Upper lobe of left lung (tissue), 4 donors: ENCODE measurements around the gene CAMK4.

ENCODE experiments used
- CTCF ChIP-seq, 6 experiments: fragments of 450-650 bp in 4 of 6; fragments of 200-600 bp in 2 of 6; sonication (generic) in 2 of 6; IDR thresholded peaks; one replicate each; pipeline ENCODE4 v1.5.1; 2016 to 2019; ENCODE audit warnings: antibody characterized with exemption in 6 of 6
- POLR2A ChIP-seq, 4 donors: fragments of 450-650 bp; IDR thresholded peaks; one replicate each; pipeline ENCODE4 v1.5.1; 2016 to 2017; ENCODE audit warnings: antibody characterized with exemption in 4 of 4, mild to moderate bottlenecking in 2 of 4
- POLR2AphosphoS5 ChIP-seq, 2 donors: sonication (generic); formaldehyde crosslinking; IDR thresholded peaks; one replicate each; pipeline ENCODE4 v1.5.1; 2017; ENCODE audit warnings: antibody characterized with exemption in 2 of 2

DNA sequence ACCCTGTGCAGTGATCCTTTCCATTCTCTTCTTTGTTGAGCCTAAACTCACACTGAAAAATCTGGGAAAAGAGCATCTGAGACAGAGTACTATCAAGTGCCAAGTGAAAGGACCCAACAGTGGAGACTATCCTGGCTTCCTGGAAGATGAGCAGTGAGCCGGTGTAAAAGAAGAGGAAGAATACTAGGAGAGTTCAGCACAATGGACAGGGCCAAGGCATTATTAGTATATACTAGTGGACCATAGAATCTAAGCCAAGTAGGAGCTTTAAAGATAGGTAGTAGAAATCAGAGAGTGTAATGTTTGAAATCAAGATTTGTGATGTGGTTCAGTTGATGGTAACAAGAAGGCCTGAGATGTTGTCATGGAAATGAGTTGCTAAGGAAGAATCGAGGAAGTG, 140.8 kb downstream of the CAMK4 start:
- TF ChIP-seq CTCF (IDR thresholded peaks at IDR 0.05) (no peak), POLR2A (IDR thresholded peaks at IDR 0.05) (no peak), POLR2AphosphoS5 (IDR thresholded peaks at IDR 0.05) (no peak)
